ENCODE measurements around the gene MYH11. TPM values are rescaled to one million over a fixed set of nuclear protein-coding genes. Genes with fewer than 3 reads are reported as not detected.
"Not testable (repeated sequence)": the region's sequence is repeated elsewhere in the genome, so short reads cannot be mapped to it uniquely, and the experiment has no call there.

Gene MYH11
- total RNA-seq, 4 donors from 2014 or later = 13.7 to 139 (median 39.0) TPM

DNA sequence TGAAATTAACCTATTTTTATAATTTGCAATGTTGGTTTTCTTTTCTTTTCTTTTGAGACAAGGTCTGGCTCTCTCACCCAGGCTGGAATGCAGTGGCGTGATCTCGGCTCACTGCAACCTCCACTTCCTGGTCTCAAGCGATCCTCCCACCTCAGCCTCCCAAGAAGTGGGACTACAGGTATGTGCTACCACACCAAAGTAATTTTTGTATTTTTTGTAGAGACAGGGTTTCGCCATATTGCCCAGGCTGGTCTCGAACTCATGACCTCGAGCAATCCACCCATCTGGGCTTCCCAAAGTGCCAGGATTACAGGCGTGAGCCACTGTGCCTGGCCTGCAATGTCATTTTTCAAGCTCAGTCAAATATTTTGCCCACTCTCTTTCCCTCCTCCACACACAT lies 36.0 kb downstream of the MYH11 start:
- H3K4me3 ChIP-seq (ENCODE audit: low read depth, poor library complexity, severe bottlenecking) = no peak overlapping the region
- WGBS, 2 donors = 88 to 89% methylated on average over 7 of the region's 7 CpGs
- intact Hi-C loops (cut with DNase I; ENCODE audit: low total_unique reads) = loop anchor here (10.0 kb wide), 1 partner anchor 56 kb away; no protein-coding TSS in a partner anchor
- DNase-seq (ENCODE audit: low spot score in 2 of 2) = peak in 1 of 2 donors; percentile 14
- TF ChIP-seq CTCF (IDR thresholded peaks at IDR 0.05) (no peak), POLR2A (IDR thresholded peaks at IDR 0.05) (no peak)

DNA sequence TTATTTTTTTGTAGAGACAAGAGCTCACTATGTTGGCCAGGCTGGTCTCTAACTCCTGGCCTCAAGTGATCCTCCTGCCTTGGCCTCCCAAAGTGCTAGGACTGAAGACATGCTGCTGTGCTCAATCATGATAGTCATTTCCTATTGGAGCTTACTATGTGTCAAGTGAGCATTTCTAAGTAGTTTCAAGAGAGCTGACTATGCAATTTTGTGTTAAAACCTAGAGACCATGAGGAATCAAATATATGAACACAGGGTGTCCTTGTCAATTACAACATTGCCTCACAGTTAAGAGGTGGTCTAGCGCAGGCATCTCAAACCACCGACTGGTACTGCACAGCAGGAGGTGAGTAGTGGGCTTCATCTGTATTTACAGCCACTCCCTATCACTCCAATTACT lies 37.8 kb downstream of the MYH11 start:
- TF ChIP-seq CTCF (IDR thresholded peaks at IDR 0.05) = no peak
- no peak for TF ChIP-seq POLR2A (IDR thresholded peaks at IDR 0.05)
- 94% methylated on average over 2 of the region's 2 CpGs for WGBS, 2 donors
- DNase-seq (ENCODE audit: low spot score in 2 of 2) = no peak
- no peak overlapping the region for H3K4me3 ChIP-seq (ENCODE audit: low read depth, poor library complexity, severe bottlenecking)
- intact Hi-C loops (cut with DNase I; ENCODE audit: low total_unique reads) = no loop called here

GRCh38 chr16:15817446-15817845 lies 39.4 kb downstream of the MYH11 start:
- TF ChIP-seq CTCF (IDR thresholded peaks at IDR 0.05) = no peak
- no peak for TF ChIP-seq POLR2A (IDR thresholded peaks at IDR 0.05)
- DNase-seq (ENCODE audit: low spot score in 2 of 2) = no peak
- intact Hi-C loops (cut with DNase I; ENCODE audit: low total_unique reads) = no loop called here
- WGBS, 2 donors = 76% methylated on average over 2 of the region's 2 CpGs
- no peak overlapping the region for H3K4me3 ChIP-seq (ENCODE audit: low read depth, poor library complexity, severe bottlenecking)

DNA sequence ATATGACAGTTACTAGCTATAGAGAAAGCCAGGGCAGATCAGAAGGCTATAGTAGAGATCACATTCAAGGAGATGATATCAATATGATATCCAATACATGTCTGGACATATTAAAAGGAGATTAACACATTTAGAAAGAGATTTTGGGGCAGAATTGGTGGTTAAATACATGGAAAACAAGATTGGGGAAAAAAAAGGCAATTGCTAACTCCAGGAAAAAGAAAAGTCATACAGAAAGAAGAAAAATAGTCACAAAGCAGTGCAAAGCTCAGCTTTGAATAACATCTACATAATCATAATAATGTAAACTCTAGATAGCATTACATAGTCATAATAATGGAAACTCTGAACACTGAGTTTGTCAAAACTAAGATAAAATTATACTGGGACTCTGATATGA lies 40.6 kb downstream of the MYH11 start:
- DNase-seq (ENCODE audit: low spot score in 2 of 2) = no peak
- TF ChIP-seq CTCF (IDR thresholded peaks at IDR 0.05) (no peak), POLR2A (IDR thresholded peaks at IDR 0.05) (no peak)
- H3K4me3 ChIP-seq (ENCODE audit: low read depth, poor library complexity, severe bottlenecking) = no peak overlapping the region
- intact Hi-C loops (cut with DNase I; ENCODE audit: low total_unique reads) = no loop called here

- WGBS, 2 donors = 43 to 46% methylated on average over 3 of the region's 3 CpGs
- H3K4me3 ChIP-seq (ENCODE audit: low read depth, poor library complexity, severe bottlenecking); DNase-seq (ENCODE audit: low spot score in 2 of 2); intact Hi-C loops (cut with DNase I; ENCODE audit: low total_unique reads): not testable (repeated sequence)
Observed at GRCh38 chr16:15812401-15812750, 44.5 kb downstream of the MYH11 start.

DNA sequence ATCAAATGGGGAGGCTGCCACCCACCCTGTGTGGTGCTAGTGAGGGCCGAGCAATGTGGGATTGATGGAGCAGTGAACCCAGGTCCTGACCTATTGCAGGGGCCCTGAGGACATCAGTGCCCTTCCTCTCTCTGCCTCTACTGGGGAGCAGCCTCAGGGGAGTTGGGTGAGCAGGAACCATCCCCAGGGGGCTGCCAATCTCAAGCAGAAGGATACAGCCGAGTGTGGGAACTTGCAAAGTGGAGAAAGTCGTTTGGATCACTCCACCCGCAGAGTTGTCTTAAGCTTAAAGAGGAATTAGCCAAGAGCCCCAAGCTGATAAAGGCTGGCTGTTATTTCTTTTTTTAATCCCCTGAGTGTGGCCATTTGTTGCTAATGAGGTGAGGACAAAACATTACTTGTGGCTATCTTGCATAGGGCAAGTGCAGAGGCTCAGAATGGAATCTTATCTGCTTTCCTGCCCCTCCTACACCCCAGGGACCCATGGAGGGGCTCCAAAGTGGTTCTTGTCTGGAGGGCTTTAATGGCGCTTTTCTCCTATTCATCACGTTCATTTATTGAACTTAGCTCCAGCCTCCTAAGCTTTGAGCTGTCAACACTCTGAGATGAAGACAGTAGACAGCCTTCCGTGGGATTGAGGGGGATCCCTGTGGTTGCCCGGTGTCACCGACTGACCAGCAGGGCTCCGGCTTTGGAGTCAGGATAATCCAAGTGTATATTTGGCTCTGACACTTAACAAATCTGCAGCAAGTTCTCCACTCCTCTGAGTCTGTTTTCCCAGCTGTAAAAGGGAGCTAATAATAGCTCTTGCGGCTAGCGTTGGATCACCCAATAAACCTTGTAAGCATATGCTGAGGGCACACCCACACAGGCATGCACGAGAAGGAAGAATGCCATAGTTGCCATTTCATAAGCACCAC lies 45.1 kb downstream of the MYH11 start:
- DNase-seq (ENCODE audit: low spot score in 2 of 2) = peak in 1 of 2 donors; percentile 38
- WGBS, 2 donors = 10 to 22% methylated on average over 13 of the region's 13 CpGs

More for the DNA sequence above, 45.1 kb downstream of the MYH11 start:
- intact Hi-C loops (cut with DNase I; ENCODE audit: low total_unique reads) = no loop called here
- no peak for TF ChIP-seq CTCF (IDR thresholded peaks at IDR 0.05)
- TF ChIP-seq POLR2A (IDR thresholded peaks at IDR 0.05) = no peak
- no peak overlapping the region for H3K4me3 ChIP-seq (ENCODE audit: low read depth, poor library complexity, severe bottlenecking)

Measured in lower leg skin (tissue), 4 donors.